HepG2 (cell line): Measurements from ENCODE around the gene PSAP. TPM values are rescaled to one million over a fixed set of nuclear protein-coding genes. Genes with fewer than 3 reads are reported as not detected.

Experiments
- CEBPG ChIP-seq: IDR thresholded peaks from 2 replicates; pipeline ENCODE4 v1.6.1; 2016
- FOXP1 ChIP-seq, 2 experiments: fragments of 450-650 bp in 1 of 2; IDR thresholded peaks; 2 replicates each; pipeline ENCODE4 v1.6.1; 2017 to 2018; ENCODE audit warnings: antibody characterized with exemption in 1 of 2
- SKIL ChIP-seq: sonication (generic); formaldehyde crosslinking; IDR thresholded peaks from 2 replicates; pipeline ENCODE4 v1.8.0; 2022; ENCODE audit warnings: missing genetic modification reagents, mild to moderate bottlenecking, moderate library complexity, borderline replicate concordance
- TOE1 ChIP-seq: sonication (generic); formaldehyde crosslinking; IDR thresholded peaks from 2 replicates; pipeline ENCODE4 v1.4.0; 2020; ENCODE audit warnings: mild to moderate bottlenecking, missing genetic modification reagents
- ZNF275 ChIP-seq: sonication (generic); formaldehyde crosslinking; IDR thresholded peaks from 2 replicates; pipeline ENCODE4 v1.8.0; 2022; ENCODE audit warnings: missing genetic modification reagents, mild to moderate bottlenecking, inconsistent platforms, borderline replicate concordance
- ZNF644 ChIP-seq: IDR thresholded peaks from 2 replicates; pipeline ENCODE4 v1.6.1; 2016; ENCODE audit warnings: low read depth
- polyA plus RNA-seq, 8 experiments: library from polyadenylated mRNA; depleted of rRNA in 3 of 8; stranded (reverse) in 7 of 8; unstranded in 1 of 8; fragments of >200 nt; fragmentation: Illumina TruSeq in 4 of 8; extraction: Trizol in 4 of 8; gene quantifications; 2 replicates each; pipeline versions ENCODE4 v1.2.1 to v1.2.3, GENCODE V29; 2011 to 2016; ENCODE audit warnings: low read depth in 4 of 8, missing spikeins in 1 of 8, mixed read lengths in 1 of 8; ENCODE audit not compliant: insufficient read depth in 1 of 8
- total RNA-seq, 5 experiments: library from RNA; depleted of rRNA; stranded (reverse); fragments of >200 nt; fragmentation: Illumina TruSeq; extraction: Trizol; gene quantifications; 2 replicates each; pipeline ENCODE4 v1.2.3, GENCODE V29; 2016; ENCODE audit warnings: low read depth in 1 of 5
- TF ChIP-seq, protein P1 (sequence below): sonication (generic); formaldehyde crosslinking; conservative IDR thresholded peaks from 2 replicates; pipeline ENCODE4 v1.4.0; 2020; ENCODE audit warnings: missing genetic modification reagents
- TF ChIP-seq, protein P2 (sequence below): sonication (generic); formaldehyde crosslinking; IDR thresholded peaks from 2 replicates; pipeline ENCODE4 v1.4.0; 2020; ENCODE audit warnings: missing genetic modification reagents
- TF ChIP-seq, protein P3 (sequence below), 2 experiments: IDR thresholded peaks; 2 replicates each; pipeline ENCODE4 v1.6.1; 2011 to 2012; ENCODE audit warnings: low read length in 2 of 2, borderline replicate concordance in 1 of 2, low read depth in 1 of 2, mild to moderate bottlenecking in 1 of 2, moderate library complexity in 1 of 2

PSAP gene
- total and polyA plus RNA-seq, 2 of the 13 experiments (the other 11 are each of a cell fraction or from before 2014, with no cell fraction given) = 323 to 643 TPM

DNA sequence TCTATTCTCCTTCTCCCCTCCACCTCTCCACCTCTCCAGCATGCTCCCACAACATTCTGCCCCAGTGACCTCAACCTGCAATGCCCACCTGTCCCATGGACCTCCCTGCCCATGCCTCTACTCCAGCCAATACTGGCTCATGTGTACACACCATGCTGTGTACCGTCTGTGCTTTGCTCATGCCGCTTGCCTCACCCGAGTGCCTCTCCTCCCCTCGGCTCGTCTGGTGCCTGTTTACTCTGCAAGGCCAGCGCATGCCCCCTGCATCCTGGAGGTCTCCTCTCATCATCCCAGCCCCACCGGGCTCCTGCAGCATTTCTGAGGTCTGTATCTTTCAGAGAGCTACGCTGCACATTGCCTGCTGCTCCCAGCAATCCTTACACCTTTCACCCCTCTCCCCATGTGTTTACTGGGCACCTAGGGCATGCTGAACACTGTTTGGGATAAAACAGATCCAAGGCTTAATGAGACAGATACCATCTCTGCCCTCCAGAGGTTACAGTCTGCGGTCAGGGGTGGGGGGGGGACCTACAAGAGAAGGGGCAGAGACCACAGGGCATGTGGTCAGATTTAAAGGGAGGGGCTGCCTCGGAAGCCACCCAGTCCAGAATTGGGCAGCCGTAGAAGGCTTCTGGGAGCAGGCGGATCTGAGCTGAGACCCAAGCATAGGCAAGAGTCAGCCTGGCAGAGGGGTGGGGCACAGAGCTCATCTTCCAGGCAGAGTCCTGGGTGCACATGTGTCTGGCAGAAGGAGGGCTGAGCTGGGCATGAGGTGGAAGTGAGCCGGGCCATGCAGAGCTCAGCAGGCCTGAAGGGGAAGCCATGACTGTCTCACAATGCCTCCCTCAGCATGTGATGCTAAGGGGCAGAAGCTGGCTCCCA, 29.6 kb upstream of the PSAP start (continued):
- TF ChIP-seq, protein P1, sequence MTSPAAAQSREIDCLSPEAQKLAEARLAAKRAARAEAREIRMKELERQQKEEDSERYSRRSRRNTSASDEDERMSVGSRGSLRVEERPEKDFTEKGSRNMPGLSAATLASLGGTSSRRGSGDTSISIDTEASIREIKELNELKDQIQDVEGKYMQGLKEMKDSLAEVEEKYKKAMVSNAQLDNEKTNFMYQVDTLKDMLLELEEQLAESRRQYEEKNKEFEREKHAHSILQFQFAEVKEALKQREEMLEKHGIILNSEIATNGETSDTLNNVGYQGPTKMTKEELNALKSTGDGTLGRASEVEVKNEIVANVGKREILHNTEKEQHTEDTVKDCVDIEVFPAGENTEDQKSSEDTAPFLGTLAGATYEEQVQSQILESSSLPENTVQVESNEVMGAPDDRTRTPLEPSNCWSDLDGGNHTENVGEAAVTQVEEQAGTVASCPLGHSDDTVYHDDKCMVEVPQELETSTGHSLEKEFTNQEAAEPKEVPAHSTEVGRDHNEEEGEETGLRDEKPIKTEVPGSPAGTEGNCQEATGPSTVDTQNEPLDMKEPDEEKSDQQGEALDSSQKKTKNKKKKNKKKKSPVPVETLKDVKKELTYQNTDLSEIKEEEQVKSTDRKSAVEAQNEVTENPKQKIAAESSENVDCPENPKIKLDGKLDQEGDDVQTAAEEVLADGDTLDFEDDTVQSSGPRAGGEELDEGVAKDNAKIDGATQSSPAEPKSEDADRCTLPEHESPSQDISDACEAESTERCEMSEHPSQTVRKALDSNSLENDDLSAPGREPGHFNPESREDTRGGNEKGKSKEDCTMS = no peak
- TF ChIP-seq ZNF644 = 0 out of 2 replicates have a peak, but pooled peaks have one; percentile 43
- peak; percentile 59; the same call in 1 of the 2 replicates for TF ChIP-seq SKIL (CRISPR knock-in tag)
- TF ChIP-seq CEBPG = peak; percentile 49; the same call in 1 of the 2 replicates
- TF ChIP-seq, protein P2, sequence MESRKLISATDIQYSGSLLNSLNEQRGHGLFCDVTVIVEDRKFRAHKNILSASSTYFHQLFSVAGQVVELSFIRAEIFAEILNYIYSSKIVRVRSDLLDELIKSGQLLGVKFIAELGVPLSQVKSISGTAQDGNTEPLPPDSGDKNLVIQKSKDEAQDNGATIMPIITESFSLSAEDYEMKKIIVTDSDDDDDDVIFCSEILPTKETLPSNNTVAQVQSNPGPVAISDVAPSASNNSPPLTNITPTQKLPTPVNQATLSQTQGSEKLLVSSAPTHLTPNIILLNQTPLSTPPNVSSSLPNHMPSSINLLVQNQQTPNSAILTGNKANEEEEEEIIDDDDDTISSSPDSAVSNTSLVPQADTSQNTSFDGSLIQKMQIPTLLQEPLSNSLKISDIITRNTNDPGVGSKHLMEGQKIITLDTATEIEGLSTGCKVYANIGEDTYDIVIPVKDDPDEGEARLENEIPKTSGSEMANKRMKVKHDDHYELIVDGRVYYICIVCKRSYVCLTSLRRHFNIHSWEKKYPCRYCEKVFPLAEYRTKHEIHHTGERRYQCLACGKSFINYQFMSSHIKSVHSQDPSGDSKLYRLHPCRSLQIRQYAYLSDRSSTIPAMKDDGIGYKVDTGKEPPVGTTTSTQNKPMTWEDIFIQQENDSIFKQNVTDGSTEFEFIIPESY (CRISPR knock-in tag) = no peak
- TF ChIP-seq, protein P3, sequence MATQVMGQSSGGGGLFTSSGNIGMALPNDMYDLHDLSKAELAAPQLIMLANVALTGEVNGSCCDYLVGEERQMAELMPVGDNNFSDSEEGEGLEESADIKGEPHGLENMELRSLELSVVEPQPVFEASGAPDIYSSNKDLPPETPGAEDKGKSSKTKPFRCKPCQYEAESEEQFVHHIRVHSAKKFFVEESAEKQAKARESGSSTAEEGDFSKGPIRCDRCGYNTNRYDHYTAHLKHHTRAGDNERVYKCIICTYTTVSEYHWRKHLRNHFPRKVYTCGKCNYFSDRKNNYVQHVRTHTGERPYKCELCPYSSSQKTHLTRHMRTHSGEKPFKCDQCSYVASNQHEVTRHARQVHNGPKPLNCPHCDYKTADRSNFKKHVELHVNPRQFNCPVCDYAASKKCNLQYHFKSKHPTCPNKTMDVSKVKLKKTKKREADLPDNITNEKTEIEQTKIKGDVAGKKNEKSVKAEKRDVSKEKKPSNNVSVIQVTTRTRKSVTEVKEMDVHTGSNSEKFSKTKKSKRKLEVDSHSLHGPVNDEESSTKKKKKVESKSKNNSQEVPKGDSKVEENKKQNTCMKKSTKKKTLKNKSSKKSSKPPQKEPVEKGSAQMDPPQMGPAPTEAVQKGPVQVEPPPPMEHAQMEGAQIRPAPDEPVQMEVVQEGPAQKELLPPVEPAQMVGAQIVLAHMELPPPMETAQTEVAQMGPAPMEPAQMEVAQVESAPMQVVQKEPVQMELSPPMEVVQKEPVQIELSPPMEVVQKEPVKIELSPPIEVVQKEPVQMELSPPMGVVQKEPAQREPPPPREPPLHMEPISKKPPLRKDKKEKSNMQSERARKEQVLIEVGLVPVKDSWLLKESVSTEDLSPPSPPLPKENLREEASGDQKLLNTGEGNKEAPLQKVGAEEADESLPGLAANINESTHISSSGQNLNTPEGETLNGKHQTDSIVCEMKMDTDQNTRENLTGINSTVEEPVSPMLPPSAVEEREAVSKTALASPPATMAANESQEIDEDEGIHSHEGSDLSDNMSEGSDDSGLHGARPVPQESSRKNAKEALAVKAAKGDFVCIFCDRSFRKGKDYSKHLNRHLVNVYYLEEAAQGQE (IDR thresholded peaks at IDR 0.05; ENCODE audit: borderline replicate concordance in 1 of 2, low read depth in 1 of 2, low read length in 2 of 2) = no peak
- TF ChIP-seq ZNF275 (CRISPR knock-in tag) = no peak
- no peak for TF ChIP-seq TOE1 (CRISPR knock-in tag)
- no peak for TF ChIP-seq FOXP1 (IDR thresholded peaks at IDR 0.05)
- TF ChIP-seq FOXP1 (CRISPR knock-in tag; IDR thresholded peaks at IDR 0.05) = peak; percentile 70
